Vagina (tissue), 2 donors: ENCODE data around the gene GTF2H2C. TPM values are rescaled to one million over a fixed set of nuclear protein-coding genes. Genes with fewer than 3 reads are reported as not detected.
"Not testable (repeated sequence)": the region's sequence is repeated elsewhere in the genome, so short reads cannot be mapped to it uniquely, and the experiment has no call there.

Experiments used
- DNase-seq, 2 donors: peaks; one replicate each; pipeline ENCODE4 v3.0.0-alpha.2; 2017; ENCODE audit errors: extremely low spot score in 2 of 2
- H3K27ac ChIP-seq: fragments of 200-600 bp; sonication (generic); one replicate; pipeline ENCODE4 v1.5.1; 2019
- H3K27me3 ChIP-seq: fragments of 200-600 bp; sonication (generic); one replicate; pipeline ENCODE4 v1.5.1; 2019
- H3K36me3 ChIP-seq, 2 donors: fragments of 200-600 bp; sonication (generic); one replicate each; pipeline ENCODE4 v1.5.1; 2017 to 2019
- H3K4me1 ChIP-seq: fragments of 200-600 bp; sonication (generic); one replicate; pipeline ENCODE4 v1.5.1; 2019
- H3K4me3 ChIP-seq, 2 donors: fragments of 200-600 bp; sonication (generic); 1 replicate in 1 of 2; 2 replicates in 1 of 2; pipeline ENCODE4 v1.5.1; 2016 to 2019
- H3K9me3 ChIP-seq: fragments of 200-600 bp; sonication (generic); one replicate; pipeline ENCODE4 v1.5.1; 2019
- CTCF ChIP-seq, 3 experiments: fragments of 450-650 bp in 2 of 3; fragments of 200-600 bp in 1 of 3; sonication (generic) in 1 of 3; IDR thresholded peaks; one replicate each; pipeline ENCODE4 v1.5.1; 2017 to 2019; ENCODE audit warnings: antibody characterized with exemption in 3 of 3, mild to moderate bottlenecking in 2 of 3, moderate library complexity in 2 of 3
- POLR2A ChIP-seq, 2 donors: fragments of 450-650 bp; IDR thresholded peaks; one replicate each; pipeline ENCODE4 v1.6.1; 2017; ENCODE audit warnings: antibody characterized with exemption in 2 of 2, mild to moderate bottlenecking in 2 of 2, moderate library complexity in 2 of 2
- POLR2AphosphoS5 ChIP-seq, 2 donors: sonication (generic); formaldehyde crosslinking; IDR thresholded peaks; one replicate each; pipeline ENCODE4 v1.9.0; 2017; ENCODE audit warnings: antibody characterized with exemption in 2 of 2, mild to moderate bottlenecking in 2 of 2, low read depth in 1 of 2; ENCODE audit not compliant: insufficient read depth in 1 of 2
- intact Hi-C: fragments of 100-400 bp; cut with DNase I; formaldehyde crosslinking; loops from one replicate; pipeline ENCODE4 v1.15.1; 2023
- total RNA-seq: library from RNA; depleted of rRNA; stranded (reverse); fragments of >200 nt; gene quantifications from one replicate; pipeline ENCODE4 v1.2.3, GENCODE V29; 2016

The GTF2H2C gene
- total RNA-seq, 1 donor from 2014 or later, result 22.8 TPM

GRCh38 chr5:69531406-69531801 is 28.6 kb upstream of the GTF2H2C start:
- Histone ChIP-seq H3K9me3 (no peaks in the 10 kb centered on the region), H3K4me1 (no peaks in the 10 kb centered on the region), H3K27me3 (no peaks in the 10 kb centered on the region), H3K4me3 (no peak overlapping the region), H3K27ac (no peak overlapping the region), H3K36me3 (no peaks in the 10 kb centered on the region)
- TF ChIP-seq POLR2A (IDR thresholded peaks at IDR 0.05) (no peak), CTCF (IDR thresholded peaks at IDR 0.05) (no peak), POLR2AphosphoS5 (IDR thresholded peaks at IDR 0.05; ENCODE audit: insufficient read depth in 1 of 2, low read depth in 1 of 2) (no peak)
- DNase-seq, result no peak
- intact Hi-C loops, result no loop called here

- H3K9me3 ChIP-seq, H3K27me3 ChIP-seq, H3K4me3 ChIP-seq, intact Hi-C loops, H3K36me3 ChIP-seq, H3K27ac ChIP-seq, H3K4me1 ChIP-seq, DNase-seq: not testable (repeated sequence)
These were observed 22.1 kb upstream of the GTF2H2C start for GRCh38 chr5:69537911-69538310.

- DNase-seq, H3K9me3 ChIP-seq, H3K4me3 ChIP-seq, H3K27me3 ChIP-seq, H3K27ac ChIP-seq, intact Hi-C loops, H3K4me1 ChIP-seq, H3K36me3 ChIP-seq: not testable (repeated sequence)
These were observed 21.3 kb upstream of the GTF2H2C start for GRCh38 chr5:69538735-69539134.

GRCh38 chr5:69541347-69541746 is 18.6 kb upstream of the GTF2H2C start:
- H3K4me3 ChIP-seq, H3K27me3 ChIP-seq, H3K27ac ChIP-seq, H3K9me3 ChIP-seq, H3K36me3 ChIP-seq, intact Hi-C loops, DNase-seq, H3K4me1 ChIP-seq: not testable (repeated sequence)

GRCh38 chr5:69542838-69543618 is 17.0 kb upstream of the GTF2H2C start:
- DNase-seq, H3K36me3 ChIP-seq, H3K4me1 ChIP-seq, H3K27me3 ChIP-seq, H3K27ac ChIP-seq, H3K9me3 ChIP-seq, intact Hi-C loops, H3K4me3 ChIP-seq: not testable (repeated sequence)

- not testable (repeated sequence) for H3K9me3 ChIP-seq
These were observed 15.4 kb upstream of the GTF2H2C start for GRCh38 chr5:69544602-69545001.

GRCh38 chr5:69560587-69561431 is 818 bp downstream of the GTF2H2C start:
- peak in 1 of 2 donors; percentile 0 for DNase-seq
- H3K4me3 ChIP-seq, result peak overlapping the region; percentile 34 to 46
- intact Hi-C loops, H3K36me3 ChIP-seq, H3K4me1 ChIP-seq, H3K27me3 ChIP-seq, H3K27ac ChIP-seq, H3K9me3 ChIP-seq: not testable (repeated sequence)

More at GRCh38 chr5:69544602-69545001, 15.4 kb upstream of the GTF2H2C start:
- intact Hi-C loops, DNase-seq, H3K27ac ChIP-seq, H3K4me1 ChIP-seq, H3K4me3 ChIP-seq, H3K36me3 ChIP-seq, H3K27me3 ChIP-seq: not testable (repeated sequence)

- intact Hi-C loops, H3K9me3 ChIP-seq, H3K27me3 ChIP-seq, H3K36me3 ChIP-seq, H3K27ac ChIP-seq, DNase-seq, H3K4me1 ChIP-seq, H3K4me3 ChIP-seq: not testable (repeated sequence)
These were observed 6.2 kb downstream of the GTF2H2C start for GRCh38 chr5:69566172-69566571.

- H3K4me3 ChIP-seq, H3K4me1 ChIP-seq, H3K36me3 ChIP-seq, H3K27ac ChIP-seq, H3K27me3 ChIP-seq, DNase-seq, H3K9me3 ChIP-seq, intact Hi-C loops: not testable (repeated sequence)
These were observed 8.1 kb downstream of the GTF2H2C start for GRCh38 chr5:69568072-69568471.

GRCh38 chr5:69583356-69583755 is 23.4 kb downstream of the GTF2H2C start:
- H3K27ac ChIP-seq, DNase-seq, H3K4me1 ChIP-seq, H3K9me3 ChIP-seq, H3K27me3 ChIP-seq, H3K36me3 ChIP-seq, intact Hi-C loops, H3K4me3 ChIP-seq: not testable (repeated sequence)

GRCh38 chr5:69596114-69596840 is 36.3 kb downstream of the GTF2H2C start:
- H3K9me3 ChIP-seq, H3K36me3 ChIP-seq, H3K27ac ChIP-seq, intact Hi-C loops, H3K27me3 ChIP-seq, DNase-seq, H3K4me3 ChIP-seq, H3K4me1 ChIP-seq: not testable (repeated sequence)

GRCh38 chr5:69601947-69602346 is 42.0 kb downstream of the GTF2H2C start:
- DNase-seq, H3K9me3 ChIP-seq, H3K36me3 ChIP-seq, intact Hi-C loops, H3K4me3 ChIP-seq, H3K4me1 ChIP-seq, H3K27ac ChIP-seq, H3K27me3 ChIP-seq: not testable (repeated sequence)
